ENCODE data around the gene VSX2.
"Not testable (repeated sequence)": the region's sequence is repeated elsewhere in the genome, so short reads cannot be mapped to it uniquely, and the experiment has no call there.

Gene VSX2

GRCh38 chr14:74260525-74261233 is 21.4 kb downstream of the VSX2 start:
- no peak for DNase-seq

GRCh38 chr14:74261288-74261687 is 22.0 kb downstream of the VSX2 start:
- no peak for DNase-seq

- DNase-seq, result no peak
Observed at GRCh38 chr14:74262076-74262475, 22.8 kb downstream of the VSX2 start.

- no peak for DNase-seq
Observed at GRCh38 chr14:74263181-74263580, 23.9 kb downstream of the VSX2 start.

- DNase-seq, result no peak
Observed at GRCh38 chr14:74263921-74264320, 24.7 kb downstream of the VSX2 start.

- DNase-seq, result no peak
Observed at GRCh38 chr14:74265301-74265965, 26.2 kb downstream of the VSX2 start.

- DNase-seq, result no peak
Observed at GRCh38 chr14:74267588-74267987, 28.3 kb downstream of the VSX2 start.

GRCh38 chr14:74270382-74271177 is 31.3 kb downstream of the VSX2 start:
- not testable (repeated sequence) for DNase-seq

- no peak for DNase-seq
Observed at GRCh38 chr14:74271365-74271764, 32.1 kb downstream of the VSX2 start.

GRCh38 chr14:74275241-74275841 is 36.1 kb downstream of the VSX2 start:
- DNase-seq, result no peak

- DNase-seq, result no peak
Observed at GRCh38 chr14:74278080-74278479, 38.8 kb downstream of the VSX2 start.

- no peak for DNase-seq
Observed at GRCh38 chr14:74281069-74281468, 41.8 kb downstream of the VSX2 start.

GRCh38 chr14:74286736-74287135 is 47.5 kb downstream of the VSX2 start:
- no peak for DNase-seq

GRCh38 chr14:74289801-74290200 is 50.6 kb downstream of the VSX2 start:
- DNase-seq, result no peak

- peak; percentile 15 for DNase-seq
Observed at GRCh38 chr14:74290415-74290814, 51.2 kb downstream of the VSX2 start.

GRCh38 chr14:74292061-74292460 is 52.8 kb downstream of the VSX2 start:
- no peak for DNase-seq

- DNase-seq, result no peak
Observed at GRCh38 chr14:74293606-74294005, 54.4 kb downstream of the VSX2 start.

- DNase-seq, result no peak
Observed at GRCh38 chr14:74296037-74296467, 56.8 kb downstream of the VSX2 start.

- DNase-seq, result no peak
Observed at GRCh38 chr14:74297986-74298385, 58.7 kb downstream of the VSX2 start.

- DNase-seq, result peak; percentile 20
Observed at GRCh38 chr14:74299061-74299545, 59.9 kb downstream of the VSX2 start.

- no peak for DNase-seq
Observed at GRCh38 chr14:74301594-74302151, 62.4 kb downstream of the VSX2 start.

GRCh38 chr14:74302152-74302628 is 62.9 kb downstream of the VSX2 start:
- DNase-seq, result peak; percentile 35

All from CD4-positive, alpha-beta T cell treated with Interleukin-6 for 4 hours (primary cell).